Hair follicular keratinocyte (primary cell): Measurements from ENCODE around the gene BLOC1S5. TPM values are rescaled to one million over a fixed set of nuclear protein-coding genes. Genes with fewer than 3 reads are reported as not detected.

Experiments
- total RNA-seq: library from RNA; depleted of rRNA; stranded (reverse); fragments of >200 nt; gene quantifications from 2 replicates; pipeline ENCODE4 v1.2.3, GENCODE V29; 2015

BLOC1S5 gene, protein sequence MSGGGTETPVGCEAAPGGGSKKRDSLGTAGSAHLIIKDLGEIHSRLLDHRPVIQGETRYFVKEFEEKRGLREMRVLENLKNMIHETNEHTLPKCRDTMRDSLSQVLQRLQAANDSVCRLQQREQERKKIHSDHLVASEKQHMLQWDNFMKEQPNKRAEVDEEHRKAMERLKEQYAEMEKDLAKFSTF
- total RNA-seq: 6.2 and 7.9 TPM in 2 replicates

DNA sequence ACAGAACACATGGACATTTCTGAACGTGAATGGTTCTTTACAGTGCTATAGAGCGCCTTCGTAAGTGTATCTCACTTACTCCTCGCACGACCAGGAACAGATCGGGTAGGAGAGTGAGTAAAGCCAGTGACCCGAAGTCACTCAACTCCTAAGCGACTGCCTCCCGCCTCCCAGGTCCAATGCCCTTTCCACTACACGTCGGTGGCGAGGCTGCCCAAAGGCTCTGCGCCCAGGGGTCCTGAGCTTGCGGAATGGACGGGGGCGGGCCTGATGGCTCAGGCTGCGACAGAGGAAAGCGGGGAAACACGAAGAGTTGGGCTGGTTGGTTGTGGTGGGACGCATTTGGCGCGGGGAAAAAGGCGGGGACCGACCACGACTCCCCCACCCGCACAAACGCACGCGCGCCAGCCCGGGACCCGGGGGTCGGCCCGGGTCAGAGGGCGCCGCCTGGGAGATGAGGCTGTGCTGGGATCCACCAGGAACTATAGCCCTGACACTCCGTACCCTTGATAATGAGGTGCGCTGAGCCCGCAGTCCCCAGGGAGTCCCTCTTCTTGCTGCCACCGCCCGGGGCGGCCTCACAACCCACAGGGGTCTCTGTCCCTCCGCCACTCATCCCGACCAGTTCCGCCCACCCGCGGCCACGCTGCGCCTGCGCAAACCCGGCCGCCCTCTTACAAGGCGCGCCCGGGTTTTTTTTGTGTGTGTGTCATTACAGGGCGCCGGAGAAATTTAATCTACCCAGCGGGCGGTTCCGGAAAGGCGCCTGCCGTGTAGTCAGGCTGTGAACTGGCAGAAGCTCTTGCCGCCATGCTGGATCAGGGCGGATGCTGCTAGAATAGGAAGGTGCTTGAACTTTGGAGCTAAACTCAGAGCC, at the start of gene BLOC1S5:
Gene BLOC1S5, minus strand, starts transcription at position 629 of the 877 bp plus-strand sequence. Its CDS starts 13 bp downstream, at position 616.

DNA sequence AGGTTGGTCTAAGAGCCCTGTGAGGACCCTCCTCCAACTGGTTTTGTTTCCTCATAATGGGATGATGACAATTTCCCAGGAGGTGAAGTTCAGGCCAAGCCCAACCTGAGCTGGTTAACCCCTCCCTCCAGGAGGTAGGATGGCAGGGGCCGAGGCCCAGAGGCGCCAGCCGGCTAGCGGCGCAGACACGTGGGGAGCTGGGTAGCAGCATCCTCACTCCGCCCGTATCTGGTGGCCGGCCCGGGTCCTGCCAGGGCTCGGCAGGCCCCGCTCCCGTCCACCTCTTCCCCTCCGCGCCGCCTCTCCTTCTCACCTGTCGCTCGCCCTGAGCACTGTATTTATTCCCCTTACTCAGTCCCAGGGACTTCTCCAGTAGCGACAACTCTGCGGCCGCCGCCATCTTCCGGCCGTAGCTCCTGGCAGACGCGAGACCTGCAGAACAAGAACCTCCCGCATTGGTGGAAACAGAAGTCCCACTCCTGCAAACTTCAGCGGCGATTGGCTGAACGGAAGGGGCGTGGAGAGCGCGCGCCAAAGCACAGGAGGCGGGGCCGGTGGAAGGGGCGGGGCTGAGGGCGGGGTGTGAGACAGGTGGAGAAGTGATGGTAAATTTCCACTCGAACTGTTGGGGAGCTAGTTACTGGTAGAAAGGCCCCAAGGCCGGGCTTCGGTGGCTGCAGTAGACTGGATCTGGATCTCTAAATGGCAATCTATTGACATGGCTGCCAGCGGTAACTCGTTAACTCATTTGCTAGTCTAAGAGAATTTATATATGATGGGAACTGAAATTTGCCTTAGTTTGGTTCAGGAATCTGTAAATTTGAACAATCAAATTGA, 38.2 kb upstream of the BLOC1S5 start, which contains the start of gene EEF1E1:
Gene EEF1E1, minus strand, starts transcription at position 427 of the 837 bp plus-strand sequence. Its CDS starts 27 bp downstream, at position 400.

Other genes with a start within 250 kb of the BLOC1S5 start
- gene TXNDC5, start 153.6 kb downstream of the BLOC1S5 start, total RNA-seq: 275 and 279 TPM in 2 replicates
- 78.9 and 114 TPM in 2 replicates for gene EEF1E1, start 38.2 kb upstream of the BLOC1S5 start, total RNA-seq